A549 treated with CORT108297 at 1 μM for 4 hours (cell line): ENCODE data around the gene ELP4. TPM values are rescaled to one million over a fixed set of nuclear protein-coding genes. Genes with fewer than 3 reads are reported as not detected.

Experiments
- total RNA-seq: library from RNA; stranded (reverse); fragments of 200-300 nt; extraction: Qiagen RNA extraction; gene quantifications from 5 replicates; pipeline ENCODE4 v1.2.3, GENCODE V29; 2022

The ELP4 gene, protein sequence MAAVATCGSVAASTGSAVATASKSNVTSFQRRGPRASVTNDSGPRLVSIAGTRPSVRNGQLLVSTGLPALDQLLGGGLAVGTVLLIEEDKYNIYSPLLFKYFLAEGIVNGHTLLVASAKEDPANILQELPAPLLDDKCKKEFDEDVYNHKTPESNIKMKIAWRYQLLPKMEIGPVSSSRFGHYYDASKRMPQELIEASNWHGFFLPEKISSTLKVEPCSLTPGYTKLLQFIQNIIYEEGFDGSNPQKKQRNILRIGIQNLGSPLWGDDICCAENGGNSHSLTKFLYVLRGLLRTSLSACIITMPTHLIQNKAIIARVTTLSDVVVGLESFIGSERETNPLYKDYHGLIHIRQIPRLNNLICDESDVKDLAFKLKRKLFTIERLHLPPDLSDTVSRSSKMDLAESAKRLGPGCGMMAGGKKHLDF
- 7.7 to 9.2 TPM (median 8.2 TPM) in 5 replicates for total RNA-seq

GRCh38 chr11:31509429-31510345 is at the start of gene ELP4, which contains the start of gene IMMP1L:
ELP4 (plus strand) TSS chr11:31509767; CDS start chr11:31509785, 18 bp downstream.
IMMP1L (minus strand) TSS chr11:31509622; CDS start chr11:31463276, 46,346 bp downstream.

GRCh38 chr11:31810779-31811647 is 301.4 kb downstream of the ELP4 start, which contains the start of gene PAX6:
PAX6 (minus strand) TSS chr11:31811322; CDS start chr11:31806411, 4,911 bp downstream.

Other genes starting within 250 kb of the ELP4 start
- gene DCDC1, start 140.0 kb upstream of the ELP4 start, total RNA-seq, result 0.28 to 0.69 TPM (median 0.57 TPM) in 5 replicates
- 8.3 to 11.0 TPM (median 9.9 TPM) in 5 replicates for gene DNAJC24, start 139.9 kb upstream of the ELP4 start, total RNA-seq
- 35.6 to 53.4 TPM (median 48.0 TPM) in 5 replicates for gene IMMP1L, start 145 bp upstream of the ELP4 start, total RNA-seq